Endodermal cell (in vitro differentiated cells): ENCODE measurements around the gene SRRM5. TPM values are rescaled to one million over a fixed set of nuclear protein-coding genes. Genes with fewer than 3 reads are reported as not detected.
"Not testable (repeated sequence)": the region's sequence is repeated elsewhere in the genome, so short reads cannot be mapped to it uniquely, and the experiment has no call there.

Experiments used
- DNase-seq: peaks from one replicate; pipeline ENCODE4 v3.0.0-alpha.2; 2017
- H3K27ac ChIP-seq: 2 replicates; pipeline ENCODE4 v1.5.1; 2013; ENCODE audit warnings: mild to moderate bottlenecking, low read depth, low read length, moderate library complexity
- H3K27me3 ChIP-seq: 2 replicates; pipeline ENCODE4 v1.6.1; 2013; ENCODE audit warnings: mild to moderate bottlenecking, low read length, moderate library complexity; ENCODE audit not compliant: insufficient read depth, control insufficient read depth, poor library complexity, severe bottlenecking
- H3K36me3 ChIP-seq: 2 replicates; pipeline ENCODE4 v1.7.0; 2013; ENCODE audit warnings: mild to moderate bottlenecking, low read length, moderate library complexity; ENCODE audit not compliant: control insufficient read depth, insufficient read depth
- H3K4me1 ChIP-seq: one replicate; pipeline ENCODE4 v1.7.0; 2013; ENCODE audit warnings: low read length; ENCODE audit not compliant: control insufficient read depth, insufficient read depth
- H3K4me3 ChIP-seq: 2 replicates; pipeline ENCODE4 v1.5.1; 2013; ENCODE audit warnings: mild to moderate bottlenecking, low read length, moderate library complexity
- H3K9ac ChIP-seq: 2 replicates; pipeline ENCODE4 v1.6.1; 2013; ENCODE audit warnings: mild to moderate bottlenecking, low read length, moderate library complexity; ENCODE audit not compliant: poor library complexity, severe bottlenecking; ENCODE audit errors: extremely low read depth
- H3K9me3 ChIP-seq: 2 replicates; pipeline ENCODE4 v1.6.1; 2013; ENCODE audit warnings: mild to moderate bottlenecking, low read length, moderate library complexity; ENCODE audit not compliant: control insufficient read depth
- H3K27ac Mint-ChIP-seq: 2 replicates; pipeline ENCODE4 v1.8.0; 2020; ENCODE audit warnings: mixed read lengths
- H3K27me3 Mint-ChIP-seq: 2 replicates; pipeline ENCODE4 v1.8.0; 2021; ENCODE audit warnings: mild to moderate bottlenecking, mixed read lengths; ENCODE audit not compliant: insufficient read depth
- H3K36me3 Mint-ChIP-seq: 2 replicates; pipeline ENCODE4 v1.8.0; 2020; ENCODE audit warnings: low read depth, mixed read lengths
- H3K4me1 Mint-ChIP-seq: 2 replicates; pipeline ENCODE4 v1.8.0; 2020; ENCODE audit warnings: mixed read lengths
- H3K4me3 Mint-ChIP-seq: 2 replicates; pipeline ENCODE4 v1.8.0; 2020; ENCODE audit warnings: mild to moderate bottlenecking, moderate library complexity, mixed read lengths
- H3K9me3 Mint-ChIP-seq: 2 replicates; pipeline ENCODE4 v1.8.0; 2020; ENCODE audit warnings: mild to moderate bottlenecking, mixed read lengths
- WGBS, 2 experiments: methylation state at CpG; one replicate each; pipeline versions ENCODE4 v1.1.5 to v1.1.7; 2013; ENCODE audit warnings: missing lambda C conversion rate in 2 of 2, mixed read lengths in 1 of 2; ENCODE audit not compliant: insufficient coverage in 1 of 2, insufficient read length in 1 of 2; 5-methylcytosine and 5-hydroxymethylcytosine counted together
- total RNA-seq, 2 donors: library from RNA; stranded (reverse); fragmentation: NEBNext Ultra II Directional in 1 of 2; extraction: Animal tissue kit (Norgen Biotek cat#: 25700) in 1 of 2; gene quantifications; 2 replicates in 1 of 2; 3 replicates in 1 of 2; pipeline ENCODE4 v1.2.1, GENCODE V29; 2021
- TF ChIP-seq, protein P1 (sequence below): fragments of 200-600 bp; sonication (generic); conservative IDR thresholded peaks from 2 replicates; pipeline ENCODE4 v1.5.0; 2021; ENCODE audit warnings: antibody characterized with exemption, mild to moderate bottlenecking

SRRM5 gene
- total RNA-seq, 2 donors from 2014 or later: 0.35 to 0.37 TPM

DNA sequence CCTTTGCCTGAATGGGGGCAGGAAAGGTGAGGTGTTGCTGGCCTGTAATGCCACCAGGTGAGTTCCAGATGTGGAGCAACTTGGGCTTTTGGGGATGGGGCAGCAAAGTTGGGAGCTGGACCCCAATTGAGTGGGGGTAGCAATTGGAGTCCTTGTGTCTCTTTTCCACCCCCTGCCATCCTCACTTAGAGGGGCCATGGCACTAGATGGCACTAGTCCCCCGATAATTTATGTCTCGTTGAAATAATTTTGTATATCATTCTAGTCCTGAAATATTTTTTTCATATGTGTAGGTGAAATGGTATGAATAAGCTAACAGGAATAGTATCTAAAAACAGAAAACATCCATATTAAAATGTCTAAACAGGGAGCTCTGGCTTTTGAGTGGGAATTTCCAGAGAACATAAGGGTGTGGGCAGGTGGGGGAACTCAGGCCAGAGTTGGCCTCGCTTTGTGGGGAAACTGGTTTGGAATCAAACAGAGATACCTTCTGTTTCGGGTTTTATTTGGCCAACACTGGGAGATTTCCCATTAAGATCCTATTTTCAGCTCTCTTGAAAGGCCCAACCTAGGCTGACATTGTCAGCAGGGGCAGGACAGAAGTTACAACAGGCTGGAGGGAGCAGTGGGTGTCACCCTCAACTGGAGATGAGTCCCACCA lies 12.1 kb upstream of the SRRM5 start:
- Histone ChIP-seq H3K27me3 (no peaks in the 10 kb centered on the region), H3K36me3 (peaks cover 44% of the 10 kb centered on the region), H3K9me3 (no peaks in the 10 kb centered on the region), H3K9ac (no peak overlapping the region), H3K4me1 (peaks cover 10% of the 10 kb centered on the region), H3K4me3 (no peak overlapping the region), H3K27ac (no peak overlapping the region)
- H3K4me3 Mint-ChIP-seq: no peak overlapping the region
- no peaks in the 10 kb centered on the region for H3K9me3 Mint-ChIP-seq
- no peak overlapping the region for H3K27ac Mint-ChIP-seq
- DNase-seq: no peak
- WGBS, 2 experiments: 86 to 100% methylated on average over 2 to 3 of the region's 4 CpGs
- TF ChIP-seq, protein P1, sequence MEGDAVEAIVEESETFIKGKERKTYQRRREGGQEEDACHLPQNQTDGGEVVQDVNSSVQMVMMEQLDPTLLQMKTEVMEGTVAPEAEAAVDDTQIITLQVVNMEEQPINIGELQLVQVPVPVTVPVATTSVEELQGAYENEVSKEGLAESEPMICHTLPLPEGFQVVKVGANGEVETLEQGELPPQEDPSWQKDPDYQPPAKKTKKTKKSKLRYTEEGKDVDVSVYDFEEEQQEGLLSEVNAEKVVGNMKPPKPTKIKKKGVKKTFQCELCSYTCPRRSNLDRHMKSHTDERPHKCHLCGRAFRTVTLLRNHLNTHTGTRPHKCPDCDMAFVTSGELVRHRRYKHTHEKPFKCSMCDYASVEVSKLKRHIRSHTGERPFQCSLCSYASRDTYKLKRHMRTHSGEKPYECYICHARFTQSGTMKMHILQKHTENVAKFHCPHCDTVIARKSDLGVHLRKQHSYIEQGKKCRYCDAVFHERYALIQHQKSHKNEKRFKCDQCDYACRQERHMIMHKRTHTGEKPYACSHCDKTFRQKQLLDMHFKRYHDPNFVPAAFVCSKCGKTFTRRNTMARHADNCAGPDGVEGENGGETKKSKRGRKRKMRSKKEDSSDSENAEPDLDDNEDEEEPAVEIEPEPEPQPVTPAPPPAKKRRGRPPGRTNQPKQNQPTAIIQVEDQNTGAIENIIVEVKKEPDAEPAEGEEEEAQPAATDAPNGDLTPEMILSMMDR: no peak
- no peaks in the 10 kb centered on the region for H3K27me3 Mint-ChIP-seq
- peaks cover 25% of the 10 kb centered on the region for H3K36me3 Mint-ChIP-seq
- H3K4me1 Mint-ChIP-seq: peaks cover 17% of the 10 kb centered on the region

DNA sequence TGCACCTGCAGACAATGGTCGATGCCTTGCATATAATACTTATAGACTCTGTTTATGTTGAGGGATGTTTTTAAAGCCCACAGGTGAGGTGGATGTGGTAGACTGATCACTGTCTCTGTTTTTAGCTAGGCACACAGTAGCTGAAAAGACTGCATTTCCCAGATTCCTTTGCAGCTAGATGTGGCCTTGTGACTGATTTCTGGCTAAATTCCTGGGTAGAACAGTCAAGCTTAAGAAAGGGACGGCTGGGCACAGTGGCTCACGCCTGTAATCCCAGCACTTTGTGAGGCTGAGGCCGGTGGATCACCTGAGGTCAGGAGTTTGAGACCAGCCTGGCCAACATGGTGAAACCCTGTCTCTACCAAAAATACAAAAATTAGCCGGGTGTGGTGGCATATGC lies 11.6 kb upstream of the SRRM5 start:
- H3K9me3 Mint-ChIP-seq, H3K4me3 Mint-ChIP-seq, H3K27ac Mint-ChIP-seq, H3K9ac ChIP-seq, H3K4me3 ChIP-seq, H3K9me3 ChIP-seq, H3K27me3 ChIP-seq, DNase-seq, H3K27ac ChIP-seq, H3K27me3 Mint-ChIP-seq: not testable (repeated sequence)
- Histone ChIP-seq H3K36me3 (peaks cover 44% of the 10 kb centered on the region), H3K4me1 (peaks cover 10% of the 10 kb centered on the region)
- Mint-ChIP-seq H3K36me3 (peaks cover 25% of the 10 kb centered on the region), H3K4me1 (peaks cover 17% of the 10 kb centered on the region)
- 88 to 100% methylated on average over 4 to 5 of the region's 5 CpGs for WGBS, 2 experiments

DNA sequence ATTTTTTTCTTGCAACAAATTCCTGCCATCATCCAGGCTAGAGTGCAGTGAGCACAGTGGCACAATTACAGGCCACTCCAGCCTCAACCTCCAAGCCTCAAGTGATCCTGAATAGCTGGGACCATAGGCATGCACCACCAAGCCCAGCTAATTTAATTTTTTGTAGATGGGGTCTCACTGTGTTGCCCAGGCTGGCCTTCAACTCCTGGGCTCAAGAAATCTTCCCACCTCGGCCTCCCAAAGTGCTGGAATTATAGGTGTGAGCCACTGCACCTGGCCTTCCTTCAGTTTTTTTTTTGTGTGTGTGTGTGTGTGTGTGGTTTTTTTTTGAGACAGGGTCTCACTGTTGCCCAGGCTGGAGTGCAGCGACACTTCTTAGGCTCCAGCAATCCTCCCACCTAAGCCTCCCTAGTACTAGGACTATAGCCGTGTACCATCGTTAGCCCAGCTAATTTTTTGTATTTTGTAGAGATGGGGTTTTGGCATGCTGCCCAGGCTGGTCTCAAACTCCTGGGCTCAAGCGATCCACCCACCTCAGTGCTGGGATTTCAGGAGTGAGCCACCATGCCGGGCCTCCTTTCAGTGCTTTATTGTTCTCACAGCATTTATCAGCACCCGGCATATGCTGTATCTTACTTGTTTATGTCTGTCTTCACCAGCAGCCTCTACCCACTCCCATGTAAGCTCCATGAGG lies 5.9 kb upstream of the SRRM5 start:
- H3K4me1 ChIP-seq: peaks cover 8% of the 10 kb centered on the region
- no peak overlapping the region for H3K9ac ChIP-seq
- H3K27ac ChIP-seq: no peak overlapping the region
- WGBS, 2 experiments: 80 to 88% methylated on average over 3 to 7 of the region's 7 CpGs
- TF ChIP-seq, protein P1: no peak
- peaks cover 34% of the 10 kb centered on the region for H3K36me3 ChIP-seq
- H3K36me3 Mint-ChIP-seq: peaks cover 35% of the 10 kb centered on the region
- no peak for DNase-seq
- no peak overlapping the region for H3K4me3 ChIP-seq
- no peaks in the 10 kb centered on the region for H3K9me3 Mint-ChIP-seq
- peaks cover 7% of the 10 kb centered on the region for H3K4me1 Mint-ChIP-seq
- H3K27me3 Mint-ChIP-seq: no peaks in the 10 kb centered on the region
- no peak overlapping the region for H3K4me3 Mint-ChIP-seq
- no peaks in the 10 kb centered on the region for H3K9me3 ChIP-seq
- H3K27ac Mint-ChIP-seq: no peak overlapping the region
- no peaks in the 10 kb centered on the region for H3K27me3 ChIP-seq
